GM12878 (cell line): ENCODE data around the gene AMIGO2. TPM values are rescaled to one million over a fixed set of nuclear protein-coding genes. Genes with fewer than 3 reads are reported as not detected.
"Not testable (repeated sequence)": the region's sequence is repeated elsewhere in the genome, so short reads cannot be mapped to it uniquely, and the experiment has no call there.

Experiments used
- ATAC-seq: fragments of 200-7000 bp; cut with Tn5 transposase; 3 replicates; pipeline ENCODE4 v1.9.1; 2020; ENCODE audit warnings: mild to moderate bottlenecking, moderate library complexity
- BruUV-seq: library from RNA; stranded (reverse); fragments of 400-500 nt; replicated peaks from 2 replicates; lab custom pipeline; 2021; lab: Mats Ljungman, UMichigan
- CTCF ChIA-PET: fragments of 300-600 bp; sonication (Branson Sonifier 250); formaldehyde crosslinking; extraction: SDS; loops from one replicate; lab custom pipeline; 2021; ENCODE audit warnings: inconsistent platforms; lab: Yijun Ruan, JAX
- POLR2A ChIA-PET: fragments of 350-600 bp; formaldehyde crosslinking; extraction: SDS; loops from one replicate; lab custom pipeline; 2021; ENCODE audit warnings: inconsistent platforms; lab: Charles Lee
- RAD21 ChIA-PET: fragments of 300-600 bp; sonication (Branson Sonifier 250); formaldehyde crosslinking; loops from one replicate; lab custom pipeline; 2023; ENCODE audit warnings: antibody characterized with exemption; ENCODE audit not compliant: unreplicated experiment; lab: Charles Lee
- SMC1A ChIA-PET: fragments of 300-600 bp; sonication (Branson Sonifier 250); formaldehyde crosslinking; loops from one replicate; lab custom pipeline; 2023; ENCODE audit not compliant: unreplicated experiment, uncharacterized antibody; lab: Charles Lee
- DNase-seq: peaks from one replicate; pipeline ENCODE4 v3.0.0-alpha.2; 2011; ENCODE audit warnings: low read depth, low spot score
- FAIRE-seq: peaks from 3 replicates; lab custom pipeline; 2011; peaks lifted over from hg19 to GRCh38; lab: Jason Lieb, UNC
- H2AFZ ChIP-seq: 2 replicates; pipeline ENCODE4 v1.6.0; 2011; ENCODE audit warnings: low read depth, low read length, control low read depth; ENCODE audit not compliant: control insufficient read depth
- H3K27ac ChIP-seq: 2 replicates; pipeline ENCODE4 v1.5.1; 2011; ENCODE audit warnings: control low read depth; ENCODE audit not compliant: control insufficient read depth, insufficient read depth
- H3K27me3 ChIP-seq, 2 experiments: replicated peaks in 1 of 2; 2 replicates each; pipeline versions ENCODE4 v1.6.0 to v1.6.1; 2011; ENCODE audit warnings: low read length in 1 of 2; ENCODE audit not compliant: control insufficient read depth in 2 of 2, insufficient read depth in 2 of 2
- H3K36me3 ChIP-seq, 2 experiments: 2 replicates each; pipeline ENCODE4 v1.5.1; 2011; ENCODE audit warnings: low read length in 1 of 2; ENCODE audit not compliant: control insufficient read depth in 2 of 2, insufficient read depth in 2 of 2
- H3K4me1 ChIP-seq: 2 replicates; pipeline ENCODE4 v1.6.1; 2011; ENCODE audit warnings: mild to moderate bottlenecking, low read length, moderate library complexity, mixed read lengths; ENCODE audit not compliant: control insufficient read depth, insufficient read depth
- H3K4me2 ChIP-seq: 2 replicates; pipeline ENCODE4 v1.6.0; 2011; ENCODE audit warnings: control low read depth; ENCODE audit not compliant: control insufficient read depth, insufficient read depth
- H3K4me3 ChIP-seq: fragments of 200-600 bp; sonication (generic); 2 replicates; pipeline ENCODE4 v1.5.1; 2016
- H3K79me2 ChIP-seq: 2 replicates; pipeline ENCODE4 v1.6.0; 2011; ENCODE audit warnings: low read length; ENCODE audit not compliant: control insufficient read depth, insufficient read depth
- H3K9ac ChIP-seq: 2 replicates; pipeline ENCODE4 v1.8.0; 2011; ENCODE audit warnings: low read length, control low read depth, mixed read lengths; ENCODE audit not compliant: control insufficient read depth, insufficient read depth
- H3K9me3 ChIP-seq: replicated peaks from 3 replicates; pipeline ENCODE4 v1.5.1; 2011; ENCODE audit warnings: mild to moderate bottlenecking, low read length; ENCODE audit not compliant: control insufficient read depth, insufficient read depth
- H4K20me1 ChIP-seq: 2 replicates; pipeline ENCODE4 v1.6.0; 2011; ENCODE audit not compliant: control insufficient read depth, insufficient read depth
- BRCA1 ChIP-seq: IDR thresholded peaks from 2 replicates; pipeline ENCODE4 v1.6.1; 2011; ENCODE audit warnings: low read depth, low read length, improper control_type of control experiment
- EP300 ChIP-seq, 2 experiments: fragments of 150-350 bp in 1 of 2; IDR thresholded peaks; 2 replicates each; pipeline ENCODE4 v1.6.1; 2011 to 2012; ENCODE audit warnings: low read depth in 2 of 2, low read length in 2 of 2, borderline replicate concordance in 1 of 2, improper control_type of control experiment in 1 of 2, inconsistent platforms in 1 of 2; ENCODE audit not compliant: control insufficient read depth in 1 of 2
- NFXL1 ChIP-seq: fragments of 450-650 bp; IDR thresholded peaks from 2 replicates; pipeline ENCODE4 v1.6.1; 2017; ENCODE audit warnings: antibody characterized with exemption, mild to moderate bottlenecking, borderline replicate concordance
- TCF3 ChIP-seq: IDR thresholded peaks from 2 replicates; pipeline ENCODE4 v1.6.1; 2012; ENCODE audit warnings: low read depth, mild to moderate bottlenecking, low read length, borderline replicate concordance; ENCODE audit not compliant: insufficient read depth
- WGBS: methylation state at CpG from one replicate; pipeline ENCODE4 v1.1.6; 2016; ENCODE audit warnings: low lambda C conversion rate; ENCODE audit not compliant: insufficient replicate concordance, insufficient coverage; ENCODE audit errors: missing lambda C conversion rate; 5-methylcytosine and 5-hydroxymethylcytosine counted together
- in situ Hi-C: fragments of 300-500 bp; cut with MboI; formaldehyde crosslinking; loops from 9 replicates; pipeline ENCODE4 v1.14.3; 2018; ENCODE audit warnings: mixed read lengths
- intact Hi-C: fragments of 100-400 bp; cut with micrococcal nuclease; formaldehyde crosslinking; loops from one replicate; pipeline ENCODE4 v1.14.2; 2022; ENCODE audit not compliant: unreplicated experiment
- polyA plus RNA-seq, 11 experiments: library from polyadenylated mRNA; depleted of rRNA in 4 of 11; unstranded in 6 of 11; stranded (reverse) in 5 of 11; fragments of >200 nt; fragmentation: Nextera tagmentation in 4 of 11; fragmentation: Illumina TruSeq in 1 of 11; extraction: Ambion mirVana in 4 of 11; extraction: Trizol in 1 of 11; gene quantifications; 1 replicate in 1 of 11; 2 replicates in 10 of 11; pipeline versions ENCODE4 v1.2.1 to v1.2.3, GENCODE V29; 2011 to 2016; ENCODE audit warnings: inconsistent platforms in 2 of 11, missing spikeins in 2 of 11, low read depth in 1 of 11
- total RNA-seq, 4 experiments: library from RNA; depleted of rRNA in 3 of 4; stranded (reverse); fragments of >200 nt in 3 of 4; fragmentation: Illumina TruSeq in 1 of 4; extraction: Trizol in 1 of 4; gene quantifications; 2 replicates each; pipeline versions ENCODE4 v1.2.1 to v1.2.3, GENCODE V29; 2013 to 2021

The AMIGO2 gene
- total and polyA plus RNA-seq, 10 of the 15 experiments (the other 5 are each of a cell fraction or from before 2014, with no cell fraction given), result 0.03 to 0.15 (median 0.11) TPM; not detected in 7

DNA sequence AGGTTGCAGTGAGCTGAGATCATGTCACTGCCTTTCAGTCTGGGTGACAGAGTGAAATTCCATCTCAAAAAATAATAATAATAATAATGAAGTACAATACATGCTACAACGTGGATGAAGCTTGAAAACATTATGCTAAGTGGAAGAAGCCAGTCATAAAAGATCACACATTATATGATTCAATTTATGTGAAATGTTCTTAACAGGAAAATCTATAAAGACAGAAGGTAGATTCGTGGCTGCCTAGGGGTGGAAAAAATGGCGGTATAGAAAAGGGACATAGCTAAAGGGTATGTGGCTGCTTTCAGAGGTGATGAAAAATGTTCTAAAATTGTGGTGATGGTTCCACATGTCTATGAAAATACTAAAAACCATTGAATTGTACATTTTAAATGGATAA lies 41.0 kb upstream of the AMIGO2 start:
- Histone ChIP-seq H3K9ac (no peak overlapping the region), H3K4me1 (no peaks in the 10 kb centered on the region), H3K9me3 (no peaks in the 10 kb centered on the region), H3K27me3 (no peaks in the 10 kb centered on the region), H3K27ac (no peak overlapping the region), H2AFZ (no peak overlapping the region), H3K4me2 (no peak overlapping the region), H3K36me3 (no peaks in the 10 kb centered on the region), H4K20me1 (no peaks in the 10 kb centered on the region), H3K79me2 (no peaks in the 10 kb centered on the region), H3K4me3 (no peak overlapping the region)
- TF ChIP-seq TCF3 (no peak), BRCA1 (no peak), EP300 (IDR thresholded peaks at IDR 0.05; ENCODE audit: borderline replicate concordance in 1 of 2, control insufficient read depth in 1 of 2, low read depth in 2 of 2, low read length in 2 of 2) (no peak), NFXL1 (no peak)
- DNase-seq (no peak), FAIRE-seq (no peak), ATAC-seq (no peak)
- in situ Hi-C loops, result no loop called here
- intact Hi-C loops, result no loop called here
- ChIA-PET SMC1A (interaction anchor here (0.7 kb wide), 1 partner anchor 12 kb away, joined by 3 read pairs; no protein-coding TSS in a partner anchor), CTCF (no interaction called here), POLR2A (no interaction called here), RAD21 (no interaction called here)
- BruUV-seq, result no TSS peak
- 39% methylated on average over 3 of the region's 3 CpGs for WGBS

DNA sequence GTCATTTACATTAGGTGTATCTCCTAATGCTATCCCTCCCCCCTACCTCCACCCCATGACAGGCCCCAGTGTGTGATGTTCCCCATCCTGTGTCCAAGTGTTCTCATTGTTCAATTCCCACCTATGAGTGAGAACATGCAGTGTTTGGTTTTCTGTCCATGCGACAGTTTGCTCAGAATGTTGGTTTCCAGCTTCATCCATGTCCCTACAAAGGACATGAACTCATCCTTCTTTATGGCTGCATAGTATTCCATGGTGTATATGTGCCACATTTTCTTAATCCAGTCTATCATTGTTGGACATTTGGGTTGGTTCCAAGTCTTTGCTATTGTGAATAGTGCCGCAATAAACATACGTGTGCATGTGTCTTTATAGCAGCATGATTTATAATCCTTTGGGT lies 37.5 kb upstream of the AMIGO2 start:
- SMC1A ChIA-PET, intact Hi-C loops, FAIRE-seq: not testable (repeated sequence)

More for the DNA sequence above, 37.5 kb upstream of the AMIGO2 start:
- CTCF ChIA-PET, DNase-seq, H3K4me3 ChIP-seq, H3K27ac ChIP-seq, H3K27me3 ChIP-seq, H3K79me2 ChIP-seq, BruUV-seq, H3K4me1 ChIP-seq, H3K36me3 ChIP-seq, POLR2A ChIA-PET, H3K4me2 ChIP-seq, H3K9me3 ChIP-seq, in situ Hi-C loops, H4K20me1 ChIP-seq, ATAC-seq, H3K9ac ChIP-seq, H2AFZ ChIP-seq, RAD21 ChIA-PET: not testable (repeated sequence)
- 0% methylated on average over 1 of the region's 3 CpGs for whole genome bisulfite sequencing
